Tibial nerve (tissue), 4 donors: ENCODE results near the gene CLEC4A. TPM values are rescaled to one million over a fixed set of nuclear protein-coding genes. Genes with fewer than 3 reads are reported as not detected.
"Not testable (repeated sequence)": the region's sequence is repeated elsewhere in the genome, so short reads cannot be mapped to it uniquely, and the experiment has no call there.

ENCODE experiments used
- DNase-seq, 2 donors: peaks; one replicate each; pipeline ENCODE4 v3.0.0-alpha.2; 2019; ENCODE audit warnings: low spot score in 2 of 2
- H3K27ac ChIP-seq, 4 donors: fragments of 200-600 bp; sonication (generic) in 3 of 4; one replicate each; pipeline ENCODE4 v1.5.1; 2017 to 2019; ENCODE audit warnings: mild to moderate bottlenecking in 1 of 4
- H3K27me3 ChIP-seq, 2 donors: fragments of 200-600 bp; sonication (generic) in 1 of 2; one replicate each; pipeline versions ENCODE4 v1.5.1 to v1.6.0; 2017 to 2019
- H3K36me3 ChIP-seq, 3 donors: fragments of 200-600 bp; sonication (generic); one replicate each; pipeline ENCODE4 v1.5.1; 2018 to 2019
- H3K4me1 ChIP-seq, 4 donors: fragments of 200-600 bp; sonication (generic) in 3 of 4; one replicate each; pipeline ENCODE4 v1.5.1; 2017 to 2019
- H3K4me3 ChIP-seq, 4 donors: fragments of 200-600 bp; sonication (generic) in 3 of 4; one replicate each; pipeline ENCODE4 v1.5.1; 2017 to 2019; ENCODE audit warnings: mild to moderate bottlenecking in 1 of 4, moderate library complexity in 1 of 4
- H3K9me3 ChIP-seq, 4 donors: fragments of 200-600 bp; sonication (generic) in 3 of 4; one replicate each; pipeline ENCODE4 v1.5.1; 2017 to 2019
- EP300 ChIP-seq, 2 donors: sonication (generic); formaldehyde crosslinking; IDR thresholded peaks; one replicate each; pipeline ENCODE4 v1.6.1; 2017; ENCODE audit warnings: antibody characterized with exemption in 2 of 2, mild to moderate bottlenecking in 1 of 2
- POLR2A ChIP-seq, 2 donors: fragments of 450-650 bp; IDR thresholded peaks; one replicate each; pipeline ENCODE4 v1.6.1; 2017; ENCODE audit warnings: antibody characterized with exemption in 2 of 2, mild to moderate bottlenecking in 2 of 2, moderate library complexity in 2 of 2
- WGBS, 2 donors: methylation state at CpG; one replicate each; pipeline ENCODE4 v1.1.5; 2018; 5-methylcytosine and 5-hydroxymethylcytosine counted together
- total RNA-seq, 4 donors: library from RNA; depleted of rRNA; stranded (reverse); fragments of >200 nt; gene quantifications; one replicate each; pipeline ENCODE4 v1.1.0, GENCODE V29; 2016
- TF ChIP-seq, protein P1 (sequence below), 5 experiments: fragments of 200-600 bp in 3 of 5; fragments of 450-650 bp in 2 of 5; sonication (generic) in 3 of 5; IDR thresholded peaks; one replicate each; pipeline ENCODE4 v1.5.1; 2016 to 2019; ENCODE audit warnings: antibody characterized with exemption in 5 of 5, mild to moderate bottlenecking in 3 of 5, moderate library complexity in 2 of 5

CLEC4A gene
- total RNA-seq, 4 donors from 2014 or later, result 2.2 to 7.9 (median 5.8) TPM

GRCh38 chr12:8099235-8099634 lies 24.2 kb upstream of the CLEC4A start:
- Histone ChIP-seq H3K27ac (no peak overlapping the region), H3K36me3 (peaks cover 3 to 78% (median 7%) of the 10 kb centered on the region in 3 donors), H3K27me3 (no peaks in the 10 kb centered on the region), H3K9me3 (no peaks in the 10 kb centered on the region), H3K4me3 (no peak overlapping the region), H3K4me1 (no peaks in the 10 kb centered on the region)
- WGBS, 2 donors, result 97 to 98% methylated on average over 3 of the region's 3 CpGs
- no peak for DNase-seq
- TF ChIP-seq, protein P1, sequence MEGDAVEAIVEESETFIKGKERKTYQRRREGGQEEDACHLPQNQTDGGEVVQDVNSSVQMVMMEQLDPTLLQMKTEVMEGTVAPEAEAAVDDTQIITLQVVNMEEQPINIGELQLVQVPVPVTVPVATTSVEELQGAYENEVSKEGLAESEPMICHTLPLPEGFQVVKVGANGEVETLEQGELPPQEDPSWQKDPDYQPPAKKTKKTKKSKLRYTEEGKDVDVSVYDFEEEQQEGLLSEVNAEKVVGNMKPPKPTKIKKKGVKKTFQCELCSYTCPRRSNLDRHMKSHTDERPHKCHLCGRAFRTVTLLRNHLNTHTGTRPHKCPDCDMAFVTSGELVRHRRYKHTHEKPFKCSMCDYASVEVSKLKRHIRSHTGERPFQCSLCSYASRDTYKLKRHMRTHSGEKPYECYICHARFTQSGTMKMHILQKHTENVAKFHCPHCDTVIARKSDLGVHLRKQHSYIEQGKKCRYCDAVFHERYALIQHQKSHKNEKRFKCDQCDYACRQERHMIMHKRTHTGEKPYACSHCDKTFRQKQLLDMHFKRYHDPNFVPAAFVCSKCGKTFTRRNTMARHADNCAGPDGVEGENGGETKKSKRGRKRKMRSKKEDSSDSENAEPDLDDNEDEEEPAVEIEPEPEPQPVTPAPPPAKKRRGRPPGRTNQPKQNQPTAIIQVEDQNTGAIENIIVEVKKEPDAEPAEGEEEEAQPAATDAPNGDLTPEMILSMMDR (IDR thresholded peaks at IDR 0.05), result no peak
- TF ChIP-seq POLR2A (IDR thresholded peaks at IDR 0.05) (no peak), EP300 (IDR thresholded peaks at IDR 0.05) (no peak)

DNA sequence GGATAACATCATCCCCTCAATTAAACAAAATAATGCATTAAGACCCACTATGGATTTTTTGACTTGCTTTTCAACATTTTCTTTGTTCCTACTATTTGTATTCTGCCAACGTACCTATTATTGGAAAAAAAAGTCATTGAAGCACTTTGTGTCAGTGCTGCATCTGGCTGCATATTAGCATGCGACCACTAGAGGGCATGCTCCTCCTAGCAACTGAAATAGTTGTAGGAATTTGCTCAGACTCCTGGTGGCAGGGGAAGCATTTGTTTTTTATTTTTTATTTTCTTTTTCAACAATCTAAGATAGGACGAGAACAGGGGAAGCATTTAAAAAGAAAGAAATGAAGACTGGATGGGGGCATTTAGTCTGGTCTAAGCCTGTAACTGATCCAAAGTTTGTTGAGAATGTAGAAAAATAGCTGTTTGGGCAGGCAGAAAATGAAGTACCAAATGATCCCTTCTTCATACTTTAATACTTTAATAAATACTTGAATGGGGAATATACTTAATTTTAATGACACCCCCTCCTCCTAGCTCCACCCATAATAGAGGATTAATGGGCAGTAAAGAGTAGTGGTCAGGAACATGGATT lies 14.5 kb upstream of the CLEC4A start:
- Histone ChIP-seq H3K4me3 (no peak overlapping the region), H3K36me3 (peaks cover 0 to 24% (median 0%) of the 10 kb centered on the region in 3 donors), H3K27me3 (no peaks in the 10 kb centered on the region), H3K4me1 (peaks cover 0 to 7% (median 0%) of the 10 kb centered on the region in 4 donors), H3K9me3 (peaks cover 0 to 10% (median 0%) of the 10 kb centered on the region in 4 donors), H3K27ac (peak overlapping the region in 1 of 4 donors; percentile 7)
- WGBS, 2 donors, result 1 to 3% methylated on average over 3 of the region's 3 CpGs
- DNase-seq, result peak; percentile 79 to 89
- TF ChIP-seq EP300 (IDR thresholded peaks at IDR 0.05) (no peak), POLR2A (IDR thresholded peaks at IDR 0.05) (no peak)
- TF ChIP-seq, protein P1 (IDR thresholded peaks at IDR 0.05), result peak; percentile 84 to 97 (median 91)

DNA sequence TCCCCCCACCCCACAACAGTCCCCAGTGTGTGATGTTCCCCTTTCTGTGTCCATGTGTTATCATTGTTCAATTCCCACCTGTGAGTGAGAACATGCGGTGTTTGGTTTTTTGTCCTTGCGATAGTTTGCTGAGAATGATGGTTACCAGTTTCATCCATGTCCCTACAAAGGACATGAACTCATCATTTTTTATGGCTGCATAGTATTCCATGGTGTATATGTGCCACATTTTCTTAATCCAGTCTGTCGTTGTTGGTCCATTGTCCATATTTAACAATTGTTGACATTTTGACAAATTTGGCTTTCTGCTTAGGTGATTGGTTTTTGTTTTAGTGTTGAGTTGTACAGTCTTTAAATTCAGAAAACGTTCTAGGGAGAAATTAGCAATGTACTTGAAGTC lies 10.3 kb upstream of the CLEC4A start:
- not testable (repeated sequence) for H3K4me3 ChIP-seq, DNase-seq, H3K27me3 ChIP-seq, H3K9me3 ChIP-seq, H3K27ac ChIP-seq, H3K4me1 ChIP-seq
- H3K36me3 ChIP-seq, result peaks cover 0 to 13% (median 0%) of the 10 kb centered on the region in 3 donors
- 96 to 98% methylated on average over 4 of the region's 4 CpGs for WGBS, 2 donors

DNA sequence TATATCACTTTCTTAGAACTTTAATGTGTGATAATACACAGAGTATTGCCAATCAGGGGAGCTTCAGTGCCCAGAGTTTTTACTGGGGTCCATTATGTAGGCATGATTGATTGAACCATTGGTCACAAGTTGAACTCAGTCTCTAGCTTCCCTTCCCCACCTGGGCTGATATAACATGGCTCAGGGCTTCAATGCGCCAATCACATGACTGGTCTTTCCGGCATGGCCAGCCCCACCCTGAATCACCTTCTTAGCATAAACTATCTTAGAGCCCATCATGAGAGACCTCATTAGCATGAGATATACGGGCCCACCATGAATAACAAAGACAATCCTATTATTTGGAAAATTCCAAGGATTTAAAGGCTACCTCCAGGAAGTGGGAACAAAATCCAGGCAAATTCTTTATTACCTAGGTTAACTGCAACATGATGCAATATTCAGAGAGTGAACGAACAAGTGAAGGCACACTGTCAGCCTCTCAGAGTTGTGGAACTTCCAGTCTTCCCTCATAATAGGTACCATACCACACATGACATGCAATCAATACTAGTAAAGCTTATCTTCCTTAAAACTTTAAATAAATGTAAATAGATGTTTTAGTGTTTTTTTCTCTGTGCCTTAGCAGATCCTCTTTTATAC lies 3.2 kb upstream of the CLEC4A start:
- no peaks in the 10 kb centered on the region for H3K27me3 ChIP-seq
- DNase-seq, result no peak
- no peaks in the 10 kb centered on the region for H3K4me1 ChIP-seq
- no peak overlapping the region for H3K27ac ChIP-seq
- WGBS, 2 donors, result 86 to 95% methylated on average over 4 of the region's 4 CpGs
- H3K4me3 ChIP-seq, result no peak overlapping the region
- TF ChIP-seq, protein P1 (IDR thresholded peaks at IDR 0.05), result no peak
- TF ChIP-seq POLR2A (IDR thresholded peaks at IDR 0.05), result no peak
- TF ChIP-seq EP300 (IDR thresholded peaks at IDR 0.05), result no peak
- peaks cover 0 to 19% (median 0%) of the 10 kb centered on the region in 3 donors for H3K36me3 ChIP-seq
- H3K9me3 ChIP-seq, result no peaks in the 10 kb centered on the region

DNA sequence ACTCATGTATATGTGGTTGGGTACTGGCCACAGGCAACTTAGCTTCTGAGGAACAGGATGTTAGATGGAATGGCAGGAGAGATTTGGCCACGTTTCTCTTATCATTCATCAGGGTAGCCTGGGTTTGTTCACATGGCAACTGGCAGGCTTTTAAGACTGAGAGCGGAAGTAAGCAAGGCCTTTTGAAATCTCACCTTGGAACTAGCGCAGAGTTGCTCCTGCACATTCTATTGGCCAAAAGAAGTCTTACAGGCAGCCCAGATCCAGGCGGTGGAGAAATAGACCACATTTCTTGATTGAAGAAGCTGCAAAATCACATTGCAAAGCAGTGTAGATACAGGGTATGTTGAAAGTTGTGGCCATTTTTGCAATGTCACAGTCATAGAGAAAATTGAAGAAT lies 3.7 kb downstream of the CLEC4A start:
- Histone ChIP-seq H3K27ac (no peak overlapping the region), H3K4me1 (no peaks in the 10 kb centered on the region), H3K9me3 (no peaks in the 10 kb centered on the region), H3K4me3 (no peak overlapping the region), H3K27me3 (no peaks in the 10 kb centered on the region), H3K36me3 (peaks cover 0 to 35% (median 0%) of the 10 kb centered on the region in 3 donors)
- TF ChIP-seq EP300 (IDR thresholded peaks at IDR 0.05) (no peak), POLR2A (IDR thresholded peaks at IDR 0.05) (no peak)
- TF ChIP-seq, protein P1 (IDR thresholded peaks at IDR 0.05), result no peak
- no peak for DNase-seq
- 73 to 77% methylated on average over 4 of the region's 4 CpGs for WGBS, 2 donors

DNA sequence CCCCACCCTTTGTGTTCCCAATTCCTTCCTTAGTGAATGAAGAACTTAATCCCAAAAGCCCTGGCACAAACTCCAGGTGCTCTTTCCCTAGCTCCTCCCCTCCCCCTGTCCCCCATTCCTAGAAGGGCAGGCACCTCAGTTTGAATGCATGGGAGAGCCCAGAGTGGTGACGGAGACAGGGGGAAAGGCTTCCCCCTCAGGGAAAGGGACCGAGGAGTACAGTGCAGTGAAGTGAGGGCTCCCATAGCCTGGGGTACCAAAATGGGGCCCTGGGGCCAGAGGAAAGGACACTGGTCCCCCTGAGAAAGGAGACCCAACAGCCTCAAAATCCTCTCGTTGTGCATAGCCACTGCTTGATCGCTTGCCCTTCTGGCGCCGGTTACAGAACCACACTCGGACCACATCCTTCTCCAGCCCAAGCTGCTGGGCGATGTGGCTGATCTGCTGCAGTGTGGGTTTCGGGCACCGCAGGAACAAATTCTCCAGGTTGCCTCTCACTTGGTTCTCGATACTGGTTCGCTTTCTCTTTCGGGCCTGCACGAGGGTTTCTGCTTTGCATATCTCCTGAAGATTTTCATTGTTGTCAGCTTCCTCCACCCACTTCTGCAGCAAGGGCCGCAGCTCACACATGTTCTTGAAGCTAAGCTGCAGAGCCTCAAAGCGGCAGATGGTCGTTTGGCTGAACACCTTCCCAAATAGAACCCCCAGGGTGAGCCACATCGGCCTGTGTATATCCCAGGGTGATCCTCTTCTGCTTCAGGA lies 10.4 kb downstream of the CLEC4A start:
- DNase-seq, H3K27me3 ChIP-seq, H3K4me1 ChIP-seq, H3K4me3 ChIP-seq, H3K27ac ChIP-seq, H3K9me3 ChIP-seq: not testable (repeated sequence)
- H3K36me3 ChIP-seq, result peaks cover 0 to 54% (median 0%) of the 10 kb centered on the region in 3 donors
- WGBS, 2 donors, result 91 to 93% methylated on average over 17 to 18 of the region's 18 CpGs

GRCh38 chr12:8134398-8134930 lies 11.0 kb downstream of the CLEC4A start:
- DNase-seq, H3K4me1 ChIP-seq, H3K27me3 ChIP-seq, H3K4me3 ChIP-seq, H3K27ac ChIP-seq, H3K9me3 ChIP-seq: not testable (repeated sequence)
- WGBS, 2 donors, result 92 to 97% methylated on average over 17 to 22 of the region's 23 CpGs
- H3K36me3 ChIP-seq, result peaks cover 0 to 54% (median 0%) of the 10 kb centered on the region in 3 donors

DNA sequence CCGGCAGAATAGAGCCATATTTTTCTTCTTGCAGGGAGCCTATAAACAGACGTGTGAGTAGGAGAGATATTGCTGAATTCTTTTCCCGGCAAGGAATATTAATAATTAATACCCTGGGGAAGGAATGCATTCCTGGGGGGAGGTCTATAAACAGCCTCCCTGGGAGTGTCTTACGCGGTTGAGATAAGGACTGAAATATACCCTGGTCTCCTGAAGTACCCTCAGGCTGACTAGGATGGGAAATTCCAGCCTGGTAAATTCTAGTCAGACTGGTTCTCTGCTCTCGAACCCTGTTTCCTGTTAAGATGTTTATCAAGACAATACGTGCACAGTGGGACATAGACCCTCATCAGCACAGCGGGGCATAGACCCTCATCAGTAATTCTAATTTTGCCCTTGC lies 18.2 kb downstream of the CLEC4A start:
- DNase-seq, H3K4me3 ChIP-seq, H3K27me3 ChIP-seq, H3K4me1 ChIP-seq, H3K27ac ChIP-seq: not testable (repeated sequence)
- 79 to 86% methylated on average over 8 of the region's 8 CpGs for WGBS, 2 donors
- Histone ChIP-seq H3K9me3 (peaks cover 0 to 14% (median 0%) of the 10 kb centered on the region in 4 donors), H3K36me3 (peaks cover 0 to 57% (median 0%) of the 10 kb centered on the region in 3 donors)
